ENCODE results near the gene AGBL3.
A peak's percentile ranks its signal among the peaks of the same experiment; 100 is the strongest.

AGBL3 gene

DNA sequence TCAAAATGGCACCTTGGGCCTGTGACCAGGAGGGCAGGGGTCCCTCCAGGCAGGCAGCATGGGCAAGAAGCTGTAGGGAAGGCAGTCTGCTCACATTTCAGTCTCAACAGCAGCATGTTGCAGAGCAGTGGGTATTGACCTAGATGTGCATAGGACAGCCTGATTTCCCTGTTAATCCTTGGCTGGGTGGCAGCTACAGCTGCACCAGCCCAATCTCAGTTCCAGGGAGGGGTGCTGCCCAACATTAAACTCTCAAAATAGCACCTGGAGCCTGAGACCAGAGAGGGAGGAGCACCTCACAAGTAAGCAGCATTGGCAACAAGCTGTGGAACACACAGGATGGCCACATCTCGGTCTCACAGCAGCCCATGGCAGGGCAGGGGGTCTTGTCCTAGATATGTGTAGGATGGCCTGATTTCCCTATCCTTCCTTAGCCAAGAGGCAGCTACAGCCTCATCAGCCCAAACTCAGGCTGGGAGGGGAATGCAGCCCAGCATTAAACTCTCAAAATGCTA is 171.9 kb downstream of the AGBL3 start:
- TF ChIP-seq, protein P1, sequence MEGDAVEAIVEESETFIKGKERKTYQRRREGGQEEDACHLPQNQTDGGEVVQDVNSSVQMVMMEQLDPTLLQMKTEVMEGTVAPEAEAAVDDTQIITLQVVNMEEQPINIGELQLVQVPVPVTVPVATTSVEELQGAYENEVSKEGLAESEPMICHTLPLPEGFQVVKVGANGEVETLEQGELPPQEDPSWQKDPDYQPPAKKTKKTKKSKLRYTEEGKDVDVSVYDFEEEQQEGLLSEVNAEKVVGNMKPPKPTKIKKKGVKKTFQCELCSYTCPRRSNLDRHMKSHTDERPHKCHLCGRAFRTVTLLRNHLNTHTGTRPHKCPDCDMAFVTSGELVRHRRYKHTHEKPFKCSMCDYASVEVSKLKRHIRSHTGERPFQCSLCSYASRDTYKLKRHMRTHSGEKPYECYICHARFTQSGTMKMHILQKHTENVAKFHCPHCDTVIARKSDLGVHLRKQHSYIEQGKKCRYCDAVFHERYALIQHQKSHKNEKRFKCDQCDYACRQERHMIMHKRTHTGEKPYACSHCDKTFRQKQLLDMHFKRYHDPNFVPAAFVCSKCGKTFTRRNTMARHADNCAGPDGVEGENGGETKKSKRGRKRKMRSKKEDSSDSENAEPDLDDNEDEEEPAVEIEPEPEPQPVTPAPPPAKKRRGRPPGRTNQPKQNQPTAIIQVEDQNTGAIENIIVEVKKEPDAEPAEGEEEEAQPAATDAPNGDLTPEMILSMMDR (IDR thresholded peaks at IDR 0.05; ENCODE audit: extremely low read depth, insufficient read depth, missing control alignments), result no peak
- no peak for DNase-seq (ENCODE audit: low spot score)
- in situ Hi-C loops (cut with MboI; ENCODE audit: low pct_unique_long_range_greater_than_20kb, low sequenced_read_pairs, unreplicated experiment), result loop anchor here (10.0 kb wide), 1 partner anchor 163 kb away; no protein-coding TSS in a partner anchor

DNA sequence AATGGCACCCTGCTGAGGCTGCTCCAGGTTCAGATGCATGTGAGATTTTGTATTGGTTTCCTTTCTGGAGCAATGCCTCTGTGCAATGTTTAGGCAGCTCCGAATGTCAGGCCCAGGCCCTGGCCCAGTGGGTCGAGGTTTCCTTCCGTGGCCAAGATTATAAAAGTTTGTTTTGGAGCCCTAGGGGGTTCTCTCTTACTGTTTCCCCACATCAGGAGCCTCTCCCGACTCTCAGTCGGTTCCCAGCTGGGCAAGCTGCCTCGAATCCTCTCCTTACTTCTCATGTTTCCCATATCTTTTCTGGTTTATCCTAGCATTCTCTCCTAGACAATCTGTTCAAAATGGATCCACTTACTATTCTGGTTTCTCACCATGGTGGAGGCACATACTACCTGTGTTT is 172.6 kb downstream of the AGBL3 start:
- TF ChIP-seq, protein P1 (IDR thresholded peaks at IDR 0.05; ENCODE audit: extremely low read depth, insufficient read depth, missing control alignments), result no peak
- in situ Hi-C loops (cut with MboI; ENCODE audit: low pct_unique_long_range_greater_than_20kb, low sequenced_read_pairs, unreplicated experiment), result loop anchor here (10.0 kb wide), 1 partner anchor 164 kb away; no protein-coding TSS in a partner anchor
- DNase-seq (ENCODE audit: low spot score), result no peak

DNA sequence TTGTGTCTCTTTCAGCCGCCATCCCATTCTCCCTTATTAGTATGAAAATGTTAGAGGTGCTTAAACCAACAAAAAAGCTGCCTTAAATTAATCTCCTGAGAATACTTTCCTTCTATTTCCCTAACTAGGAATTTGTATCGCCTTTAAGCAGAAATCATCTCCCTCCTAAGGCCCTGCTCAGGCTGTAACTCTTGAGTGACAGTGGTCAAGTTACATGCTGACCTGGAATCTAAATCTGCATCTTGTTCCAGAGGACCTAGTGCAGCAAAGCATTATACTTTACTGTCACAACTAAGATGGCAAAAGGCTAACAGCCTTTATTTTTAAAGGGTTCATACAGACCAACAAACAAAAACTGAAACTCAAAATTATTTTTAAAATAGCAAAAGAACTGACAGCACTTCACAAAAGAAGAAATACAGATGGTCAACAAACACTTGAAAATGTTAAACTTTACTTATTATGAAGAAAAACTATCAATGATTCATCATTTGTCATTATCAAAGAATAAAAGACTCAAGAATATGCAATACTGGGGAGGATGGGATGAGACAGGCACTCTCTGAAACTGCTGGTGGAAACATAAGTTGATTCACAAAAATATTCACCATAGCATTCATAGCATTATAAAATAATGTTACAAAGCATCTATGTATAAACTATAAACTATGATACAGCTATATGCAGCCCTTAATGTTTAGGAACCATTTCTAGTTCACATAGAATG is 173.2 kb downstream of the AGBL3 start:
- in situ Hi-C loops (cut with MboI; ENCODE audit: low pct_unique_long_range_greater_than_20kb, low sequenced_read_pairs, unreplicated experiment), result loop anchor here (10.0 kb wide), 1 partner anchor 165 kb away; no protein-coding TSS in a partner anchor
- DNase-seq (ENCODE audit: low spot score), result no peak
- TF ChIP-seq, protein P1 (IDR thresholded peaks at IDR 0.05; ENCODE audit: extremely low read depth, insufficient read depth, missing control alignments), result no peak

DNA sequence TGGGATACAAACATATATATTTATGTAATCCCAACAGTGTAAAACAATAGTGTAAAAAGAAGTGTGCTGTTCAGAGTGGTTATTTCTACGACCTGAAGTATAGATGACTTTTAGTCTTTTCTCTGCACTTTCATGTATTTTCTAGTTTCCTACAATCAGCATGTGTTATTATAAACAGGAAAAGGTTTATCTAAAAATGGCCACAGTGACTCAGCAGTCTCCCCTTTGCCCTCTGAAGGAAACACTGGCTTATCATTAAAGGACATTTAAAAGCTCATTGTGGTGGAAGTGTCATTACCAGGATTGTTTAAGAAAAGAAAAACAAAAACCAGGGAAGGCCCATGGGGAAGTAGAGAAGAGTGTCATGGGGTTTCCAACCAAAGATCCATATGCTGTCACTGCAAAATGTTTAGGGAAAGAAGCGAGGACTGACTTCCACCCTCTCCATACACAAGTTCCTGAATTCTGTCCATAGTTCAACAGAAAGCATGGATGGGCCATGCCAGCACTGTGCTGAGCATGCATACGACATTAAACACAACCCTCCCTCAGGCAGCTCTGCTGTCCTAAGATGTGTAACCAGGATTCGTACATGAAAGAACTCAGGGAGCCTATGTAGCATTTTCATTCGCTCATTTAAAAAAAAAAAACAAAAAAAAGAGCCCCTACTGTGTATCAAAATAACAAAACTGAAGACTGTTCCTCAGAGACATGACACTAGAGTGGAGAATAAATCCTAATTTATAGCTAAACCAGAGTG is 174.0 kb downstream of the AGBL3 start:
- in situ Hi-C loops (cut with MboI; ENCODE audit: low pct_unique_long_range_greater_than_20kb, low sequenced_read_pairs, unreplicated experiment), result no loop called here

DNA sequence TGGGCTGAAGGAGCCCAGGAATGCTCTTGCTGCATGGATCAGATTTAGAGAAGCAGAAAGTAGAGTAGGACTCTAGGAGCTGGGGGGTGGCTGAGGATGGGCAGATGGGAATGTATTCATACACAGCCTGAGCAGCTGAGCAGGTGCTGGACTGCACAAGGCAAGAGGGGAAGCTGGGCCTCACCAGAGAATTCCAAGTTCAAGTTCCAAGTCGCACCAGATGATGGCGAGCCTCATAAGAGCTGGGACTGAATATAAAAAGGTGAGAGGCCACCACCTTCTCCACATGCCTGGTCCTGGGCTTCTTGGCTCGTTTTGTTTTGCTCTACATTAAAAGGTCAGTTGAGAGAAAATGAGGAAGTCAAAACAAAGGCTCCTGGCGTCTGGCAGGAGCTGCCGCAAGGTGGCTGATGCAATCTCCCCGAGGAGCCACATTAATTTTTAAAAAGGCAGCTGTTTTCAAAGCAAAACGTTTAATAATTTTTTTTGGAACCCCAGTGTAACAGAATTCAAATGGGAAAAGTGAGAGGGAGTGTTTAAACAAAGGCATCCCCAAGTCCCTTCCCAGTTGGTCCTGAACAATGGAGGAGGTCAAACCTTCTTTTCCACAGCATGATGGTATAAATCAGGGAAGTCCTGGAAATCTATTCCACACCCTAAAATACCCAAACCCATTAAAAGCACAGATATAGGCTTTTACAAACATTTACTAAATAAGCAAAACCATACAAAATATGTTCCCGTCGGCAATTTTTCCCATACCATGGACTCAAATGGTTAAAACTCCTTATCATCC is 174.7 kb downstream of the AGBL3 start:
- TF ChIP-seq, protein P1 (IDR thresholded peaks at IDR 0.05; ENCODE audit: extremely low read depth, insufficient read depth, missing control alignments), result peak; percentile 17
- DNase-seq (ENCODE audit: low spot score), result peak; percentile 21
- in situ Hi-C loops (cut with MboI; ENCODE audit: low pct_unique_long_range_greater_than_20kb, low sequenced_read_pairs, unreplicated experiment), result no loop called here

More for the DNA sequence above, 174.0 kb downstream of the AGBL3 start:
- TF ChIP-seq, protein P1 (IDR thresholded peaks at IDR 0.05; ENCODE audit: extremely low read depth, insufficient read depth, missing control alignments), result no peak
- DNase-seq (ENCODE audit: low spot score), result peak; percentile 17

DNA sequence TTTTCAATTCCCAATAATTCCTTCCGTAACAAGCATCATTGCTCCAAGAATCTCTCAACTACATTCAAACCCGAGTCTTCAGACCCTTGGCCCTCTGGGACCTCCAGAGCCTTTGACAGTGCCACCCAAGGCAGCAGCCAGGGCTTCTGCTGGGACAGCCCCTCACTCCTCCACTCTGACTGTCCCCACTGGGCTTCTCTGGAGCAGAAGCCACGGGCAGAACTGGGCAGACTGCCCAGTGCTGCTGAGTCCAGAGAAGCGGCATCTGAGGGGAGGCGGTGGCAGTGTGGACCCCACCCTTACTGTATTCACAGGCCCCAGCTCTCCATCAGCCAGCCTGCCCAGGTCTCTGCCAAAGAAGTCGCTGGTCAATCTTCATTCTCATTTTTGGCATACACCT is 175.4 kb downstream of the AGBL3 start:
- no peak for DNase-seq (ENCODE audit: low spot score)
- TF ChIP-seq, protein P1 (IDR thresholded peaks at IDR 0.05; ENCODE audit: extremely low read depth, insufficient read depth, missing control alignments), result no peak
- in situ Hi-C loops (cut with MboI; ENCODE audit: low pct_unique_long_range_greater_than_20kb, low sequenced_read_pairs, unreplicated experiment), result no loop called here

Measured in GM13977 (cell line).